H1 (cell line): ENCODE data around the gene GCNT1. TPM values are rescaled to one million over a fixed set of nuclear protein-coding genes. Genes with fewer than 3 reads are reported as not detected.

Experiments used
- CTCF ChIA-PET: fragments of 300-600 bp; sonication (Branson Sonifier 250); formaldehyde crosslinking; loops from one replicate; lab custom pipeline; 2021; ENCODE audit not compliant: partially characterized antibody; lab: Charles Lee
- POLR2A ChIA-PET: fragments of 300-600 bp; sonication (Branson Sonifier 250); formaldehyde crosslinking; loops from one replicate; lab custom pipeline; 2021; ENCODE audit warnings: inconsistent platforms; ENCODE audit not compliant: partially characterized antibody; lab: Charles Lee
- DNase-seq, 2 experiments: peaks; one replicate each; pipeline versions ENCODE4 v3.0.0 to v3.0.0-alpha.2; 2010 to 2022; ENCODE audit warnings: low spot score in 2 of 2, low read depth in 1 of 2, mixed read lengths in 1 of 2
- FAIRE-seq: peaks from 2 replicates; lab custom pipeline; 2011; peaks lifted over from hg19 to GRCh38; lab: Jason Lieb, UNC
- H2AFZ ChIP-seq: 2 replicates; pipeline ENCODE4 v1.8.1; 2012; ENCODE audit warnings: low read length, inconsistent platforms
- H2AK5ac ChIP-seq: 2 replicates; pipeline ENCODE4 v1.6.1; 2013; ENCODE audit warnings: low read depth, low read length
- H2BK120ac ChIP-seq: replicated peaks from 2 replicates; pipeline ENCODE3; 2013; ENCODE audit warnings: low read depth, low read length, inconsistent platforms
- H2BK12ac ChIP-seq: 2 replicates; pipeline ENCODE4 v1.6.1; 2013; ENCODE audit warnings: low read depth, low read length
- H2BK15ac ChIP-seq: 2 replicates; pipeline ENCODE4 v1.6.1; 2013; ENCODE audit warnings: low read length
- H2BK20ac ChIP-seq: 2 replicates; pipeline ENCODE4 v1.6.1; 2013; ENCODE audit warnings: low read length
- H2BK5ac ChIP-seq: 2 replicates; pipeline ENCODE4 v1.6.1; 2013; ENCODE audit warnings: low read depth, low read length
- H3K14ac ChIP-seq: 2 replicates; pipeline ENCODE4 v1.6.1; 2013; ENCODE audit warnings: inconsistent platforms; ENCODE audit not compliant: insufficient read length
- H3K18ac ChIP-seq: 2 replicates; pipeline ENCODE4 v1.6.1; 2013; ENCODE audit warnings: low read length; ENCODE audit errors: extremely low read depth
- H3K23ac ChIP-seq: 2 replicates; pipeline ENCODE4 v1.6.1; 2013; ENCODE audit warnings: inconsistent platforms; ENCODE audit not compliant: insufficient read length
- H3K23me2 ChIP-seq: 2 replicates; pipeline ENCODE4 v1.6.1; 2013; ENCODE audit warnings: low read depth, low read length
- H3K27ac ChIP-seq: 2 replicates; pipeline ENCODE4 v1.6.1; 2011; ENCODE audit warnings: low read depth, low read length, inconsistent platforms
- H3K27me3 ChIP-seq, 4 experiments: replicated peaks in 1 of 4; 1 replicate in 1 of 4; 2 replicates in 3 of 4; pipeline versions ENCODE4 v1.6.1 to v1.8.1; 2011 to 2013; ENCODE audit warnings: low read length in 3 of 4, mild to moderate bottlenecking in 3 of 4, inconsistent platforms in 2 of 4, mixed read lengths in 2 of 4, moderate library complexity in 1 of 4; ENCODE audit not compliant: control insufficient read depth in 3 of 4, insufficient read depth in 3 of 4; ENCODE audit errors: extremely low read depth in 1 of 4
- H3K36me3 ChIP-seq, 4 experiments: 2 replicates each; pipeline versions ENCODE4 v1.6.1 to v1.8.1; 2011 to 2013; ENCODE audit warnings: mild to moderate bottlenecking in 4 of 4, low read length in 3 of 4, moderate library complexity in 2 of 4, control low read depth in 1 of 4, inconsistent platforms in 1 of 4; ENCODE audit not compliant: insufficient read depth in 4 of 4, control insufficient read depth in 2 of 4
- H3K4ac ChIP-seq: replicated peaks from 2 replicates; pipeline ENCODE3; 2013; ENCODE audit warnings: low read length, low read depth, mixed read lengths, inconsistent platforms; ENCODE audit not compliant: insufficient read length
- H3K4me1 ChIP-seq, 4 experiments: replicated peaks in 1 of 4; 1 replicate in 1 of 4; 2 replicates in 3 of 4; pipeline versions ENCODE4 v1.6.1 to v1.8.1; 2011 to 2013; ENCODE audit warnings: low read length in 3 of 4, inconsistent platforms in 2 of 4, mixed read lengths in 1 of 4; ENCODE audit not compliant: insufficient read depth in 4 of 4, control insufficient read depth in 3 of 4
- H3K4me2 ChIP-seq, 2 experiments: 2 replicates each; pipeline versions ENCODE4 v1.6.1 to v1.8.1; 2011 to 2013; ENCODE audit warnings: low read depth in 2 of 2, low read length in 2 of 2, control low read depth in 1 of 2, inconsistent platforms in 1 of 2, mild to moderate bottlenecking in 1 of 2; ENCODE audit not compliant: insufficient read depth in 1 of 2
- H3K4me3 ChIP-seq, 4 experiments: fragments of 200-600, 300-600 bp in 1 of 4; sonication (generic), shearing (Covaris generic), sonication (Bioruptor Twin) in 1 of 4; 2 replicates each; pipeline versions ENCODE4 v1.5.1 to v1.8.1; 2011 to 2016; ENCODE audit warnings: low read length in 4 of 4, low read depth in 3 of 4, control low read depth in 2 of 4, inconsistent platforms in 2 of 4, mild to moderate bottlenecking in 2 of 4, mixed read lengths in 1 of 4, moderate library complexity in 1 of 4; ENCODE audit not compliant: insufficient read depth in 2 of 4; ENCODE audit errors: extremely low read depth in 1 of 4
- H3K56ac ChIP-seq: replicated peaks from 2 replicates; pipeline ENCODE3; 2013; ENCODE audit warnings: low read depth, mild to moderate bottlenecking, mixed read lengths, low read length, inconsistent platforms; ENCODE audit not compliant: insufficient read length
- H3K79me1 ChIP-seq: 2 replicates; pipeline ENCODE4 v1.6.1; 2013; ENCODE audit warnings: low read depth, low read length, control low read depth
- H3K79me2 ChIP-seq, 2 experiments: 2 replicates each; pipeline versions ENCODE4 v1.6.1 to v1.8.1; 2012 to 2013; ENCODE audit warnings: low read length in 2 of 2, mild to moderate bottlenecking in 2 of 2, inconsistent platforms in 1 of 2; ENCODE audit not compliant: insufficient read depth in 2 of 2, control insufficient read depth in 1 of 2
- H3K9ac ChIP-seq, 4 experiments: replicated peaks in 1 of 4; 1 replicate in 1 of 4; 2 replicates in 3 of 4; pipeline versions ENCODE4 v1.6.1 to v1.8.1; 2011 to 2013; ENCODE audit warnings: low read depth in 3 of 4, low read length in 3 of 4, control low read depth in 2 of 4, mild to moderate bottlenecking in 2 of 4, moderate library complexity in 2 of 4, inconsistent platforms in 1 of 4; ENCODE audit errors: extremely low read depth in 1 of 4
- H3K9me3 ChIP-seq, 2 experiments: 2 replicates each; pipeline versions ENCODE4 v1.6.1 to v1.8.1; 2012 to 2013; ENCODE audit warnings: mild to moderate bottlenecking in 2 of 2, moderate library complexity in 2 of 2, control low read depth in 1 of 2, inconsistent platforms in 1 of 2, low read depth in 1 of 2, low read length in 1 of 2, mixed read lengths in 1 of 2; ENCODE audit not compliant: insufficient read depth in 2 of 2
- H4K20me1 ChIP-seq, 2 experiments: replicated peaks in 1 of 2; 2 replicates each; pipeline versions ENCODE3 to v1.8.1; 2011 to 2013; ENCODE audit warnings: inconsistent platforms in 2 of 2, low read length in 2 of 2, mild to moderate bottlenecking in 1 of 2; ENCODE audit not compliant: insufficient read depth in 2 of 2, control insufficient read depth in 1 of 2
- H4K5ac ChIP-seq: 2 replicates; pipeline ENCODE4 v1.6.1; 2013; ENCODE audit warnings: low read length, low read depth, mixed read lengths, inconsistent platforms; ENCODE audit not compliant: insufficient read length
- H4K8ac ChIP-seq: 2 replicates; pipeline ENCODE4 v1.8.0; 2013; ENCODE audit warnings: mild to moderate bottlenecking, moderate library complexity, low read length, inconsistent platforms; ENCODE audit not compliant: insufficient read depth; ENCODE audit errors: extremely low read depth
- H4K91ac ChIP-seq: replicated peaks from 2 replicates; pipeline ENCODE3; 2013; ENCODE audit warnings: low read length, mixed read lengths, inconsistent platforms; ENCODE audit not compliant: insufficient read length
- BCL11A ChIP-seq, 2 experiments: IDR thresholded peaks; one replicate each; pipeline ENCODE4 v1.6.1; 2011; ENCODE audit warnings: low read depth in 2 of 2, low read length in 2 of 2, mild to moderate bottlenecking in 2 of 2
- BRCA1 ChIP-seq: IDR thresholded peaks from 2 replicates; pipeline ENCODE4 v1.6.1; 2012; ENCODE audit warnings: low read depth, low read length, improper control_type of control experiment
- CBX8 ChIP-seq: fragments of 300-800, 300-1000 bp; sonication (generic); IDR thresholded peaks from 2 replicates; pipeline ENCODE4 v1.7.1; 2016; ENCODE audit warnings: low read depth, low read length, borderline replicate concordance
- CHD1 ChIP-seq: IDR thresholded peaks from 2 replicates; pipeline ENCODE4 v1.6.1; 2012; ENCODE audit warnings: low read depth, low read length, improper control_type of control experiment
- CTBP2 ChIP-seq: IDR thresholded peaks from 2 replicates; pipeline ENCODE4 v1.7.0; 2011; ENCODE audit warnings: borderline replicate concordance, mild to moderate bottlenecking, moderate library complexity, mixed read lengths, low read length; ENCODE audit not compliant: insufficient read depth, insufficient read length
- E2F6 ChIP-seq: IDR thresholded peaks from 2 replicates; pipeline ENCODE4 v1.6.1; 2012; ENCODE audit warnings: inconsistent platforms
- HDAC2 ChIP-seq, 2 experiments: fragments of 300-600 bp in 1 of 2; sonication (generic) in 1 of 2; IDR thresholded peaks; 2 replicates each; pipeline ENCODE4 v1.6.1; 2011 to 2012; ENCODE audit warnings: low read depth in 2 of 2, low read length in 2 of 2, mild to moderate bottlenecking in 2 of 2, moderate library complexity in 2 of 2, borderline replicate concordance in 1 of 2, inconsistent platforms in 1 of 2
- KDM1A ChIP-seq: fragments of 200-600, 300-600 bp; sonication (generic); IDR thresholded peaks from 2 replicates; pipeline ENCODE4 v1.7.1; 2016; ENCODE audit warnings: mild to moderate bottlenecking, low read length, borderline replicate concordance
- KDM4A ChIP-seq: IDR thresholded peaks from one replicate; pipeline ENCODE4 v1.7.1; 2012; ENCODE audit warnings: low read depth, mild to moderate bottlenecking, moderate library complexity, low read length, inconsistent platforms; ENCODE audit not compliant: severe bottlenecking
- RBBP5 ChIP-seq: IDR thresholded peaks from 2 replicates; pipeline ENCODE4 v1.7.1; 2012; ENCODE audit warnings: low read depth, mild to moderate bottlenecking, inconsistent platforms, low read length, moderate library complexity, borderline replicate concordance
- SP1 ChIP-seq: IDR thresholded peaks from 2 replicates; pipeline ENCODE4 v1.6.1; 2011; ENCODE audit warnings: low read depth, low read length
- TCF12 ChIP-seq: IDR thresholded peaks from 2 replicates; pipeline ENCODE4 v1.6.1; 2011; ENCODE audit warnings: low read depth, mild to moderate bottlenecking, low read length
- WGBS, 2 experiments: shearing (Covaris generic) in 1 of 2; methylation state at CpG; one replicate each; pipeline versions ENCODE4 v1.1.6 to v1.1.7; 2013 to 2015; ENCODE audit warnings: low lambda C conversion rate in 2 of 2, mixed read lengths in 2 of 2, inconsistent platforms in 1 of 2, low coverage in 1 of 2, missing lambda C conversion rate in 1 of 2; ENCODE audit not compliant: insufficient replicate concordance in 2 of 2, insufficient coverage in 1 of 2, insufficient read length in 1 of 2; ENCODE audit errors: extremely low coverage in 1 of 2, missing lambda C conversion rate in 1 of 2; 5-methylcytosine and 5-hydroxymethylcytosine counted together
- polyA plus RNA-seq, 7 experiments: library from polyadenylated mRNA; depleted of rRNA in 3 of 7; stranded (reverse) in 5 of 7; unstranded in 2 of 7; fragments of >200 nt in 5 of 7; fragments of 200-250 nt in 2 of 7; gene quantifications; 1 replicate in 5 of 7; 2 replicates in 1 of 7; 4 replicates in 1 of 7; pipeline versions ENCODE4 v1.2.1 to v1.2.3, GENCODE V29; 2011 to 2013; ENCODE audit warnings: missing spikeins in 2 of 7, mixed read lengths in 2 of 7
- total RNA-seq: library from RNA; stranded (reverse); fragmentation: NEBNext Ultra II Directional; extraction: Animal tissue kit (Norgen Biotek cat#: 25700); gene quantifications from 2 replicates; pipeline ENCODE4 v1.2.1, GENCODE V29; 2021
- TF ChIP-seq, protein P1 (sequence below): IDR thresholded peaks from 2 replicates; pipeline ENCODE4 v1.6.1; 2011; ENCODE audit warnings: low read length, improper control_type of control experiment

The GCNT1 gene
- total and polyA plus RNA-seq, 2 of the 8 experiments (the other 6 are each of a cell fraction or from before 2014, with no cell fraction given) = 13.0 to 16.5 TPM

DNA sequence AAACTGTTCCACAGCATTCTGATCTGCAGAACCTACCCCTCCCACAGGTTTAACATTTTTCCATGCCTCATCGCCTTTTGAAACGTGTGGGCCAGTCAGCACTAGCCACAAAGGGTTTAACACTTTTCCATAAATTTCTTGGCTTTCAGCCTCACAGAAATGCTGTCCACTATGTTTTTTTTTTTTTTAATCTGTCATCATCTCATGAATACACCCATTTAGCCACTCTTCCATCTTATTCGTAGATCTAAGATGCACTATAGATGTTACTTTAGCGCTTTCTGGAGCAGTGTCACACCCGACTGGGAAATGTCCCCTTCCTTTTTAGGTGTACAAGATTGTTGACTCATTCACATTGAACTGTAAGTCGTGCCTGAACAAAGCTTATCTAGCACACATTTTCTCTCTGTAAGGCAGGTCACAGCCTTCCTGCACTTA lies 62.3 kb downstream of the GCNT1 start:
- CTCF ChIA-PET = no interaction called here
- Histone ChIP-seq H3K14ac (no peak overlapping the region), H3K18ac (no peak overlapping the region)
- TF ChIP-seq CBX8 (no peak), SP1 (no peak), TCF12 (no peak), CTBP2 (no peak), KDM4A (no peak), KDM1A (no peak), E2F6 (no peak), BRCA1 (no peak), CHD1 (no peak), BCL11A (IDR thresholded peaks at IDR 0.05; ENCODE audit: low read depth in 2 of 2, low read length in 2 of 2) (no peak), RBBP5 (no peak), HDAC2 (IDR thresholded peaks at IDR 0.05; ENCODE audit: borderline replicate concordance in 1 of 2, low read depth in 2 of 2, low read length in 2 of 2) (no peak)
- TF ChIP-seq, protein P1, sequence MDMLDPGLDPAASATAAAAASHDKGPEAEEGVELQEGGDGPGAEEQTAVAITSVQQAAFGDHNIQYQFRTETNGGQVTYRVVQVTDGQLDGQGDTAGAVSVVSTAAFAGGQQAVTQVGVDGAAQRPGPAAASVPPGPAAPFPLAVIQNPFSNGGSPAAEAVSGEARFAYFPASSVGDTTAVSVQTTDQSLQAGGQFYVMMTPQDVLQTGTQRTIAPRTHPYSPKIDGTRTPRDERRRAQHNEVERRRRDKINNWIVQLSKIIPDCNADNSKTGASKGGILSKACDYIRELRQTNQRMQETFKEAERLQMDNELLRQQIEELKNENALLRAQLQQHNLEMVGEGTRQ = no peak

More for the DNA sequence above, 62.3 kb downstream of the GCNT1 start:
- H2BK20ac ChIP-seq = no peak overlapping the region
- no peaks in the 10 kb centered on the region for H3K4me1 ChIP-seq
- H3K79me2 ChIP-seq = no peaks in the 10 kb centered on the region
- no peaks in the 10 kb centered on the region for H3K79me1 ChIP-seq
- no peak overlapping the region for H3K23ac ChIP-seq
- no peaks in the 10 kb centered on the region for H3K9me3 ChIP-seq
- H4K8ac ChIP-seq = no peak overlapping the region
- H3K27ac ChIP-seq = no peak overlapping the region
- no peak overlapping the region for H3K4me2 ChIP-seq
- H3K36me3 ChIP-seq = no peaks in the 10 kb centered on the region
- H2BK15ac ChIP-seq = no peak overlapping the region
- H3K9ac ChIP-seq = no peak overlapping the region
- no peak overlapping the region for H2AK5ac ChIP-seq
- DNase-seq = no peak
- H4K20me1 ChIP-seq = no peaks in the 10 kb centered on the region
- no peak overlapping the region for H4K5ac ChIP-seq
- no peak overlapping the region for H3K4ac ChIP-seq
- no peaks in the 10 kb centered on the region for H3K27me3 ChIP-seq
- H3K56ac ChIP-seq = no peak overlapping the region
- no peak overlapping the region for H2BK12ac ChIP-seq
- no peaks in the 10 kb centered on the region for H3K23me2 ChIP-seq
- no peak overlapping the region for H3K4me3 ChIP-seq
- no peak overlapping the region for H2BK120ac ChIP-seq
- POLR2A ChIA-PET = no interaction called here
- H4K91ac ChIP-seq = no peak overlapping the region
- no peak for FAIRE-seq
- H2BK5ac ChIP-seq = no peak overlapping the region
- WGBS, 2 experiments = 90% methylated on average over 6 of the region's 6 CpGs; no CpG with 5 or more reads in 1 of the 2 experiments
- H2AFZ ChIP-seq = no peak overlapping the region
